Upper lobe of left lung (tissue), 6 donors: Measurements from ENCODE around the gene PAK5. TPM values are rescaled to one million over a fixed set of nuclear protein-coding genes. Genes with fewer than 3 reads are reported as not detected.
A peak's percentile ranks its signal among the peaks of the same experiment; 100 is the strongest.

Source experiments
- ATAC-seq, 2 donors: fragments of 200-7000 bp; cut with Tn5 transposase; one replicate each; pipeline ENCODE4 v1.9.1; 2022; ENCODE audit warnings: mild to moderate bottlenecking in 2 of 2, moderate library complexity in 2 of 2; ENCODE audit not compliant: low FRiP score in 2 of 2
- DNase-seq, 2 donors: peaks; one replicate each; pipeline ENCODE4 v3.0.0-alpha.2; 2019 to 2020
- H3K27ac ChIP-seq, 4 donors: fragments of 200-600 bp; sonication (generic); one replicate each; pipeline ENCODE4 v1.5.1; 2016 to 2019
- H3K27me3 ChIP-seq, 4 donors: fragments of 200-600 bp; sonication (generic); one replicate each; pipeline ENCODE4 v1.5.1; 2017 to 2019
- H3K36me3 ChIP-seq, 4 donors: fragments of 200-600 bp; sonication (generic); one replicate each; pipeline ENCODE4 v1.5.1; 2016 to 2019
- H3K4me1 ChIP-seq, 4 donors: fragments of 200-600 bp; sonication (generic); one replicate each; pipeline ENCODE4 v1.5.1; 2018 to 2019
- H3K4me3 ChIP-seq, 4 donors: fragments of 200-600 bp; sonication (generic); one replicate each; pipeline ENCODE4 v1.5.1; 2017 to 2019; ENCODE audit warnings: mild to moderate bottlenecking in 2 of 4, moderate library complexity in 1 of 4
- H3K9me3 ChIP-seq, 4 donors: fragments of 200-600 bp; sonication (generic); one replicate each; pipeline ENCODE4 v1.5.1; 2018 to 2019
- CTCF ChIP-seq, 6 experiments: fragments of 450-650 bp in 4 of 6; fragments of 200-600 bp in 2 of 6; sonication (generic) in 2 of 6; IDR thresholded peaks; one replicate each; pipeline ENCODE4 v1.5.1; 2016 to 2019; ENCODE audit warnings: antibody characterized with exemption in 6 of 6
- EP300 ChIP-seq, 4 donors: sonication (generic); formaldehyde crosslinking; IDR thresholded peaks; one replicate each; pipeline ENCODE4 v1.5.1; 2017; ENCODE audit warnings: antibody characterized with exemption in 4 of 4, control low read depth in 2 of 4
- POLR2A ChIP-seq, 4 donors: fragments of 450-650 bp; IDR thresholded peaks; one replicate each; pipeline ENCODE4 v1.5.1; 2016 to 2017; ENCODE audit warnings: antibody characterized with exemption in 4 of 4, mild to moderate bottlenecking in 2 of 4
- POLR2AphosphoS5 ChIP-seq, 2 donors: sonication (generic); formaldehyde crosslinking; IDR thresholded peaks; one replicate each; pipeline ENCODE4 v1.5.1; 2017; ENCODE audit warnings: antibody characterized with exemption in 2 of 2
- WGBS, 2 donors: methylation state at CpG; one replicate each; pipeline ENCODE4 v1.1.5; 2017 to 2018; 5-methylcytosine and 5-hydroxymethylcytosine counted together
- total RNA-seq, 6 donors: library from RNA; depleted of rRNA in 4 of 6; stranded (reverse); fragments of >200 nt in 4 of 6; gene quantifications; one replicate each; pipeline versions ENCODE4 v1.1.0 to v1.2.1, GENCODE V29; 2016 to 2021
- donor health status: DM: no; HTN: no; CAD: no; lungs with moderate emphysema.
- donor health status: DM: no; HTN: yes; CAD: no; lungs with severe emphysema.

PAK5 gene
- total RNA-seq, 6 donors from 2014 or later, result 0.17 to 0.30 (median 0.23) TPM; not detected in 2

- ATAC-seq (no peak), DNase-seq (no peak)
- 46 to 50% methylated on average over 3 of the region's 3 CpGs for WGBS, 2 donors
- no peaks in the 10 kb centered on the region for H3K9me3 ChIP-seq
- no peak overlapping the region for H3K27ac ChIP-seq
- H3K27me3 ChIP-seq, result no peaks in the 10 kb centered on the region
- no peaks in the 10 kb centered on the region for H3K36me3 ChIP-seq
- H3K4me3 ChIP-seq, result no peak overlapping the region
- H3K4me1 ChIP-seq, result no peaks in the 10 kb centered on the region
- no peak for TF ChIP-seq EP300 (IDR thresholded peaks at IDR 0.05)
- no peak for TF ChIP-seq POLR2A (IDR thresholded peaks at IDR 0.05)
- TF ChIP-seq POLR2AphosphoS5 (IDR thresholded peaks at IDR 0.05), result no peak
- TF ChIP-seq CTCF (IDR thresholded peaks at IDR 0.05), result no peak
Measured at GRCh38 chr20:9877932-9878495, 39.1 kb upstream of the PAK5 start.

GRCh38 chr20:9867196-9867980 is 28.5 kb upstream of the PAK5 start:
- DNase-seq (no peak), ATAC-seq (no peak)
- Histone ChIP-seq H3K4me1 (no peaks in the 10 kb centered on the region), H3K27me3 (no peaks in the 10 kb centered on the region), H3K36me3 (no peaks in the 10 kb centered on the region), H3K9me3 (no peaks in the 10 kb centered on the region), H3K27ac (no peak overlapping the region), H3K4me3 (no peak overlapping the region)
- no peak for TF ChIP-seq POLR2A (IDR thresholded peaks at IDR 0.05)
- TF ChIP-seq POLR2AphosphoS5 (IDR thresholded peaks at IDR 0.05), result no peak
- TF ChIP-seq CTCF (IDR thresholded peaks at IDR 0.05), result no peak
- no peak for TF ChIP-seq EP300 (IDR thresholded peaks at IDR 0.05)
- WGBS, 2 donors, result 68 to 77% methylated on average over 6 of the region's 6 CpGs

GRCh38 chr20:9852566-9852965 is 13.7 kb upstream of the PAK5 start:
- H3K9me3 ChIP-seq, result no peaks in the 10 kb centered on the region
- 93 to 94% methylated on average over 2 of the region's 2 CpGs for whole genome bisulfite sequencing, 2 donors
- no peaks in the 10 kb centered on the region for H3K27me3 ChIP-seq
- ATAC-seq, result no peak
- H3K27ac ChIP-seq, result no peak overlapping the region
- no peak for TF ChIP-seq POLR2AphosphoS5 (IDR thresholded peaks at IDR 0.05)
- TF ChIP-seq CTCF (IDR thresholded peaks at IDR 0.05), result no peak
- TF ChIP-seq EP300 (IDR thresholded peaks at IDR 0.05), result no peak
- no peak for TF ChIP-seq POLR2A (IDR thresholded peaks at IDR 0.05)
- no peaks in the 10 kb centered on the region for H3K36me3 ChIP-seq
- H3K4me3 ChIP-seq, result no peak overlapping the region
- no peak for DNase-seq
- H3K4me1 ChIP-seq, result no peaks in the 10 kb centered on the region

GRCh38 chr20:9839626-9840025 is 750 bp upstream of the PAK5 start:
- H3K27me3 ChIP-seq, result peaks cover 0 to 4% (median 0%) of the 10 kb centered on the region in 4 donors
- no peaks in the 10 kb centered on the region for H3K36me3 ChIP-seq
- 79 to 80% methylated on average over 4 to 5 of the region's 5 CpGs for WGBS, 2 donors
- ATAC-seq (no peak), DNase-seq (no peak)
- H3K4me1 ChIP-seq, result peaks cover 0 to 19% (median 4%) of the 10 kb centered on the region in 4 donors
- no peak overlapping the region for H3K4me3 ChIP-seq
- H3K9me3 ChIP-seq, result peaks cover 0 to 9% (median 0%) of the 10 kb centered on the region in 4 donors
- H3K27ac ChIP-seq, result no peak overlapping the region
- TF ChIP-seq POLR2AphosphoS5 (IDR thresholded peaks at IDR 0.05), result no peak
- no peak for TF ChIP-seq EP300 (IDR thresholded peaks at IDR 0.05)

- Histone ChIP-seq H3K27me3 (peaks cover 0 to 4% (median 0%) of the 10 kb centered on the region in 4 donors), H3K4me1 (peaks cover 0 to 19% (median 4%) of the 10 kb centered on the region in 4 donors), H3K27ac (no peak overlapping the region), H3K36me3 (no peaks in the 10 kb centered on the region), H3K9me3 (peaks cover 0 to 9% (median 0%) of the 10 kb centered on the region in 4 donors), H3K4me3 (peak overlapping the region in 3 of 4 donors; percentile 37 to 48 (median 43))
- ATAC-seq (peak in 1 of 2 donors; percentile 1), DNase-seq (peak in 1 of 2 donors; percentile 50)
- WGBS, 2 donors, result 2 to 5% methylated on average over 7 to 14 of the region's 14 CpGs
- TF ChIP-seq CTCF (IDR thresholded peaks at IDR 0.05) (no peak), POLR2A (IDR thresholded peaks at IDR 0.05) (no peak), POLR2AphosphoS5 (IDR thresholded peaks at IDR 0.05) (no peak), EP300 (IDR thresholded peaks at IDR 0.05) (no peak)
Measured at GRCh38 chr20:9838035-9838377, 870 bp downstream of the PAK5 start.
